GM12878 (cell line): ENCODE data around the gene ANKRD11. TPM values are rescaled to one million over a fixed set of nuclear protein-coding genes. Genes with fewer than 3 reads are reported as not detected.

ENCODE experiments used
- ASH2L ChIP-seq: fragments of 300-600, 200-600 bp; sonication (generic); IDR thresholded peaks from 2 replicates; pipeline ENCODE4 v1.6.1; 2017; ENCODE audit warnings: low read depth, mild to moderate bottlenecking, borderline replicate concordance
- BACH1 ChIP-seq: fragments of 450-650 bp; IDR thresholded peaks from 2 replicates; pipeline ENCODE4 v1.6.1; 2017; ENCODE audit warnings: mild to moderate bottlenecking, borderline replicate concordance
- CBFB ChIP-seq: IDR thresholded peaks from 2 replicates; pipeline ENCODE4 v1.6.1; 2016; ENCODE audit warnings: antibody characterized with exemption, low read depth
- CREM ChIP-seq: IDR thresholded peaks from 2 replicates; pipeline ENCODE4 v1.6.1; 2014; ENCODE audit warnings: antibody characterized with exemption, low read depth
- FOS ChIP-seq: IDR thresholded peaks from 3 replicates; pipeline ENCODE4 v1.6.1; 2011; ENCODE audit warnings: borderline replicate concordance; ENCODE audit not compliant: insufficient read length; ENCODE audit errors: extremely low read depth
- IKZF1 ChIP-seq: fragments of 450-650 bp; conservative IDR thresholded peaks from 2 replicates; pipeline ENCODE4 v1.6.1; 2017; ENCODE audit warnings: antibody characterized with exemption, mild to moderate bottlenecking
- IKZF2 ChIP-seq, 2 experiments: fragments of 450-650 bp; IDR thresholded peaks; 2 replicates each; pipeline ENCODE4 v1.6.1; 2017; ENCODE audit warnings: mild to moderate bottlenecking in 2 of 2, moderate library complexity in 2 of 2
- KAT2A ChIP-seq: conservative IDR thresholded peaks from 2 replicates; pipeline ENCODE4 v1.6.1; 2011; ENCODE audit warnings: low read depth, low read length; ENCODE audit not compliant: control insufficient read depth
- KLF5 ChIP-seq: fragments of 450-650 bp; IDR thresholded peaks from 2 replicates; pipeline ENCODE4 v1.6.1; 2014; ENCODE audit warnings: mild to moderate bottlenecking; ENCODE audit not compliant: partially characterized antibody
- NFXL1 ChIP-seq: fragments of 450-650 bp; IDR thresholded peaks from 2 replicates; pipeline ENCODE4 v1.6.1; 2017; ENCODE audit warnings: antibody characterized with exemption, mild to moderate bottlenecking, borderline replicate concordance
- PAX8 ChIP-seq: fragments of 450-650 bp; IDR thresholded peaks from 2 replicates; pipeline ENCODE4 v1.6.1; 2017; ENCODE audit warnings: mild to moderate bottlenecking, moderate library complexity
- POU2F2 ChIP-seq: IDR thresholded peaks from 3 replicates; pipeline ENCODE4 v1.6.1; 2011; ENCODE audit warnings: low read depth, mild to moderate bottlenecking, low read length, borderline replicate concordance
- RAD21 ChIP-seq: IDR thresholded peaks from 2 replicates; pipeline ENCODE4 v1.6.1; 2011; ENCODE audit warnings: mild to moderate bottlenecking, low read depth, low read length, moderate library complexity; ENCODE audit not compliant: insufficient read depth
- RB1 ChIP-seq: fragments of 450-650 bp; formaldehyde crosslinking; IDR thresholded peaks from 2 replicates; pipeline ENCODE4 v1.6.1; 2017; ENCODE audit warnings: mild to moderate bottlenecking, borderline replicate concordance
- RFX5 ChIP-seq: IDR thresholded peaks from 2 replicates; pipeline ENCODE4 v1.6.1; 2011; ENCODE audit warnings: low read depth, low read length, improper control_type of control experiment
- SMAD1 ChIP-seq: fragments of 450-650 bp; IDR thresholded peaks from 2 replicates; pipeline ENCODE4 v1.6.1; 2018; ENCODE audit warnings: mild to moderate bottlenecking, low read depth; ENCODE audit not compliant: partially characterized antibody
- SMARCA5 ChIP-seq: fragments of 450-650 bp; IDR thresholded peaks from 2 replicates; pipeline ENCODE4 v1.6.1; 2017; ENCODE audit warnings: mild to moderate bottlenecking
- STAT1 ChIP-seq: fragments of 450-650 bp; conservative IDR thresholded peaks from 2 replicates; pipeline ENCODE4 v1.6.1; 2014; ENCODE audit warnings: antibody characterized with exemption, mild to moderate bottlenecking
- TARDBP ChIP-seq: IDR thresholded peaks from 2 replicates; pipeline ENCODE4 v1.6.1; 2016; ENCODE audit warnings: borderline replicate concordance
- ZNF207 ChIP-seq: fragments of 450-650 bp; IDR thresholded peaks from 2 replicates; pipeline ENCODE4 v1.6.1; 2014; ENCODE audit warnings: antibody characterized with exemption, mild to moderate bottlenecking, borderline replicate concordance
- ZNF24 ChIP-seq: fragments of 450-650 bp; IDR thresholded peaks from 2 replicates; pipeline ENCODE4 v1.6.1; 2017; ENCODE audit warnings: antibody characterized with exemption, mild to moderate bottlenecking
- polyA plus RNA-seq, 11 experiments: library from polyadenylated mRNA; depleted of rRNA in 4 of 11; unstranded in 6 of 11; stranded (reverse) in 5 of 11; fragments of >200 nt; fragmentation: Nextera tagmentation in 4 of 11; fragmentation: Illumina TruSeq in 1 of 11; extraction: Ambion mirVana in 4 of 11; extraction: Trizol in 1 of 11; gene quantifications; 1 replicate in 1 of 11; 2 replicates in 10 of 11; pipeline versions ENCODE4 v1.2.1 to v1.2.3, GENCODE V29; 2011 to 2016; ENCODE audit warnings: inconsistent platforms in 2 of 11, missing spikeins in 2 of 11, low read depth in 1 of 11
- total RNA-seq, 4 experiments: library from RNA; depleted of rRNA in 3 of 4; stranded (reverse); fragments of >200 nt in 3 of 4; fragmentation: Illumina TruSeq in 1 of 4; extraction: Trizol in 1 of 4; gene quantifications; 2 replicates each; pipeline versions ENCODE4 v1.2.1 to v1.2.3, GENCODE V29; 2013 to 2021
- TF ChIP-seq, protein P1 (sequence below): fragments of 450-650 bp; IDR thresholded peaks from 2 replicates; pipeline ENCODE4 v1.6.1; 2014; ENCODE audit warnings: mild to moderate bottlenecking
- TF ChIP-seq, protein P2 (sequence below), 3 experiments: IDR thresholded peaks in 2 of 3; conservative IDR thresholded peaks in 1 of 3; 2 replicates each; pipeline ENCODE4 v1.5.1; 2011; ENCODE audit warnings: low read depth in 3 of 3, low read length in 3 of 3, mild to moderate bottlenecking in 3 of 3, control low read depth in 2 of 3, moderate library complexity in 2 of 3, inconsistent platforms in 1 of 3, mixed read lengths in 1 of 3; ENCODE audit not compliant: control insufficient read depth in 2 of 3, insufficient read depth in 1 of 3; ENCODE audit errors: extremely low read depth in 1 of 3
- TF ChIP-seq, protein P3 (sequence below): fragments of 450-650 bp; IDR thresholded peaks from 2 replicates; pipeline ENCODE4 v1.6.1; 2017; ENCODE audit warnings: low read depth, mild to moderate bottlenecking, moderate library complexity
- TF ChIP-seq, protein P4 (sequence below): IDR thresholded peaks from 2 replicates; pipeline ENCODE4 v1.6.1; 2012; ENCODE audit warnings: low read depth, low read length, improper control_type of control experiment

The ANKRD11 gene
- total and polyA plus RNA-seq, 10 of the 15 experiments (the other 5 are each of a cell fraction or from before 2014, with no cell fraction given), result 5.1 to 103 (median 27.4) TPM

DNA sequence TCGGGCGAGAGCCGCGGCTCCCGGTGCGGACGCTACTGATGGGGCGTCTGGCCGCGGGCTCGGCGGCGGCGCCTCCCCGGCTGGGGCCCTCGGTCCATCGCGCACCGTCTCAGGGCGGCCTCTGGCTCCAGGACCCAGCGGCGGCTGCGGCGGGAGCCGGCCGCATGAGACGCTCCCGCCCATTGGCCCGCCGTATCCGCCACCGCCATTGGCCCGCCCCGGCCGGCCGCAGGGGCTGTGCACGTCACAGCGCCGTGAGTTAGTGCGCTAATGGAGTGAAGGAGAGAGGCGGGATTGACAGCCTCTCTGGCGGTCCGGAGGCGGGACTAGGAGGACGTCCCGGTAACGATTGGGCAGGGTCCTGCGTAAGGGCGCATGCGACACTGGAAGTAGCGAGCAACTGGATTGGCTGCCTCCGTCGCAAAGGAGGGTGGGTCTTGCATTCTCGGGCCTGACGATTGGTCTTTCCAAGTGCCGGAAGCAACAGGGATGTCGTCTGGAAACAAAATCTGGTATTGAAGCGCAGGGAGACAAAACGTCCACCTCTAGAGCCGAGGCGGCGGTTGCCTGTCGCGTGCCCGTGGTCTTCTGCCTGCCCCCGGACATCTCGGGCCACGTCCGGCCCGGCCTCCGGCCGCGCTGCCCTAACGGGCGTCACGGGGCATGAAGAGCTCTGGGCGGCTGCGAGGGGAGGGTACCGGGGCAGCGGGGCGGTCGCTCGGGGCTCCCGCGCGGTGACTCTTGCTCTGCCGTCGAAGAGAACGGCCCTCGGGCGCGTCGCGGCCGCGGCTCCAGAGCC, at the start of gene ANKRD11 (continued):
- peak; percentile 73; the same call in 1 of the 2 replicates for TF ChIP-seq RB1
- TF ChIP-seq, protein P1, sequence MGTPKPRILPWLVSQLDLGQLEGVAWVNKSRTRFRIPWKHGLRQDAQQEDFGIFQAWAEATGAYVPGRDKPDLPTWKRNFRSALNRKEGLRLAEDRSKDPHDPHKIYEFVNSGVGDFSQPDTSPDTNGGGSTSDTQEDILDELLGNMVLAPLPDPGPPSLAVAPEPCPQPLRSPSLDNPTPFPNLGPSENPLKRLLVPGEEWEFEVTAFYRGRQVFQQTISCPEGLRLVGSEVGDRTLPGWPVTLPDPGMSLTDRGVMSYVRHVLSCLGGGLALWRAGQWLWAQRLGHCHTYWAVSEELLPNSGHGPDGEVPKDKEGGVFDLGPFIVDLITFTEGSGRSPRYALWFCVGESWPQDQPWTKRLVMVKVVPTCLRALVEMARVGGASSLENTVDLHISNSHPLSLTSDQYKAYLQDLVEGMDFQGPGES, result peak; percentile 96
- TF ChIP-seq KAT2A, result no peak
- TF ChIP-seq ASH2L, result no peak
- TF ChIP-seq SMARCA5, result peak; percentile 92
- TF ChIP-seq KLF5, result peak; percentile 79
- no peak for TF ChIP-seq TARDBP
- no peak for TF ChIP-seq NFXL1
- peak; percentile 78 for TF ChIP-seq FOS
- no peak for TF ChIP-seq CBFB
- no peak for TF ChIP-seq STAT1
- TF ChIP-seq, protein P2, sequence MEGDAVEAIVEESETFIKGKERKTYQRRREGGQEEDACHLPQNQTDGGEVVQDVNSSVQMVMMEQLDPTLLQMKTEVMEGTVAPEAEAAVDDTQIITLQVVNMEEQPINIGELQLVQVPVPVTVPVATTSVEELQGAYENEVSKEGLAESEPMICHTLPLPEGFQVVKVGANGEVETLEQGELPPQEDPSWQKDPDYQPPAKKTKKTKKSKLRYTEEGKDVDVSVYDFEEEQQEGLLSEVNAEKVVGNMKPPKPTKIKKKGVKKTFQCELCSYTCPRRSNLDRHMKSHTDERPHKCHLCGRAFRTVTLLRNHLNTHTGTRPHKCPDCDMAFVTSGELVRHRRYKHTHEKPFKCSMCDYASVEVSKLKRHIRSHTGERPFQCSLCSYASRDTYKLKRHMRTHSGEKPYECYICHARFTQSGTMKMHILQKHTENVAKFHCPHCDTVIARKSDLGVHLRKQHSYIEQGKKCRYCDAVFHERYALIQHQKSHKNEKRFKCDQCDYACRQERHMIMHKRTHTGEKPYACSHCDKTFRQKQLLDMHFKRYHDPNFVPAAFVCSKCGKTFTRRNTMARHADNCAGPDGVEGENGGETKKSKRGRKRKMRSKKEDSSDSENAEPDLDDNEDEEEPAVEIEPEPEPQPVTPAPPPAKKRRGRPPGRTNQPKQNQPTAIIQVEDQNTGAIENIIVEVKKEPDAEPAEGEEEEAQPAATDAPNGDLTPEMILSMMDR (IDR thresholded peaks at IDR 0.05 in 2 of 3, conservative IDR thresholded peaks at IDR 0.05 in 1 of 3; ENCODE audit: control insufficient read depth in 2 of 3, extremely low read depth in 1 of 3, insufficient read depth in 1 of 3, low read depth in 3 of 3, low read length in 3 of 3), result no peak
- TF ChIP-seq PAX8, result no peak
- TF ChIP-seq POU2F2, result peak; percentile 73; the same call in 2 of the 3 replicates
- peak; percentile 76 for TF ChIP-seq RFX5
- TF ChIP-seq CREM, result peak; percentile 93
- no peak for TF ChIP-seq IKZF2 (IDR thresholded peaks at IDR 0.05)
- peak; percentile 77 for TF ChIP-seq IKZF1
- 0 out of 2 replicates have a peak, but pooled peaks have one; percentile 38 for TF ChIP-seq ZNF24
- TF ChIP-seq, protein P3, sequence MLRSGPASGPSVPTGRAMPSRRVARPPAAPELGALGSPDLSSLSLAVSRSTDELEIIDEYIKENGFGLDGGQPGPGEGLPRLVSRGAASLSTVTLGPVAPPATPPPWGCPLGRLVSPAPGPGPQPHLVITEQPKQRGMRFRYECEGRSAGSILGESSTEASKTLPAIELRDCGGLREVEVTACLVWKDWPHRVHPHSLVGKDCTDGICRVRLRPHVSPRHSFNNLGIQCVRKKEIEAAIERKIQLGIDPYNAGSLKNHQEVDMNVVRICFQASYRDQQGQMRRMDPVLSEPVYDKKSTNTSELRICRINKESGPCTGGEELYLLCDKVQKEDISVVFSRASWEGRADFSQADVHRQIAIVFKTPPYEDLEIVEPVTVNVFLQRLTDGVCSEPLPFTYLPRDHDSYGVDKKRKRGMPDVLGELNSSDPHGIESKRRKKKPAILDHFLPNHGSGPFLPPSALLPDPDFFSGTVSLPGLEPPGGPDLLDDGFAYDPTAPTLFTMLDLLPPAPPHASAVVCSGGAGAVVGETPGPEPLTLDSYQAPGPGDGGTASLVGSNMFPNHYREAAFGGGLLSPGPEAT, result peak; percentile 50; the same call in 1 of the 2 replicates
- TF ChIP-seq, protein P4, sequence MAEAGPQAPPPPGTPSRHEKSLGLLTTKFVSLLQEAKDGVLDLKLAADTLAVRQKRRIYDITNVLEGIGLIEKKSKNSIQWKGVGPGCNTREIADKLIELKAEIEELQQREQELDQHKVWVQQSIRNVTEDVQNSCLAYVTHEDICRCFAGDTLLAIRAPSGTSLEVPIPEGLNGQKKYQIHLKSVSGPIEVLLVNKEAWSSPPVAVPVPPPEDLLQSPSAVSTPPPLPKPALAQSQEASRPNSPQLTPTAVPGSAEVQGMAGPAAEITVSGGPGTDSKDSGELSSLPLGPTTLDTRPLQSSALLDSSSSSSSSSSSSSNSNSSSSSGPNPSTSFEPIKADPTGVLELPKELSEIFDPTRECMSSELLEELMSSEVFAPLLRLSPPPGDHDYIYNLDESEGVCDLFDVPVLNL, result no peak; the same call in 1 of the 2 replicates
- TF ChIP-seq ZNF207, result 0 out of 2 replicates have a peak, but pooled peaks have one; percentile 25
- TF ChIP-seq RAD21, result no peak
- peak; percentile 66; the same call in 1 of the 2 replicates for TF ChIP-seq BACH1
- no peak for TF ChIP-seq SMAD1
